HCEC 1CT (cell line): ENCODE data around the gene SP140.
"Not testable (repeated sequence)": the region's sequence is repeated elsewhere in the genome, so short reads cannot be mapped to it uniquely, and the experiment has no call there.

Experiments used
- DNase-seq: peaks from one replicate; pipeline ENCODE4 v3.0.0-alpha.2; 2017

Gene SP140

DNA sequence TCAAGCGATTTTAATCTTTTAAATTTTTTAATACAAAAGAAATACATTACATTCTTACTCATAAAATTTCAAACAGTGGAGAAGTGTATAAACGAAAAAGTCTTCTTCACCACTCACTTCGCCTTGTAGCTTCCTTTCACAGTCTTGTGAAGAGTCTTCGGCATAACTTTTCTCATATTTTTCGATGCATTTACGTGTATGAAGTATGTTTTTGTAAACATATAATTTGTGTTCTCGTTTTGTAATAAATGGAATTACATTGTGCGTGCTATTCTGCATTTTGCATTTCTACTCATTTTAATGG is 102.6 kb downstream of the SP140 start:
- DNase-seq, result no peak

- DNase-seq, result no peak
Measured at GRCh38 chr2:230329946-230330605, 104.5 kb downstream of the SP140 start.

- DNase-seq, result no peak
Measured at GRCh38 chr2:230330725-230331124, 105.2 kb downstream of the SP140 start.

DNA sequence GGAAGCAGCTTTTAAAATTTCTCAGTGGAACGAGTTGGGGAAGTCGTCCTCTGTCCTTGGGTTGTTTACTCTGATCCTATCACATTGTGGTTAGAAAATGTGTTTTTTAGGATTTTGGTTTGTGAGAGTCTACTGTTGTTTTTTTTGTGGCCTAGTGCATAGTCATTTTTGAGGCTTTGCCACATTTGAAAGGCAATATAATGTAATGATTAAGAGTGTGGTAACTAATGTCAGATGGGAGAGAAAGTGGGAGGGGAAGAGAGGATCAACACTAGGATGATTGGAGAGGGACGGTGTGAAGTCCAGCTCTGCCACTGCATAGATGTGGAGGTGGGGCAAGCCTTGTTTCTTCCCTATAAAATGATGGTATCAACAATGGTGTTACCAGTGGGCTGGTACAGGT is 109.9 kb downstream of the SP140 start:
- no peak for DNase-seq

DNA sequence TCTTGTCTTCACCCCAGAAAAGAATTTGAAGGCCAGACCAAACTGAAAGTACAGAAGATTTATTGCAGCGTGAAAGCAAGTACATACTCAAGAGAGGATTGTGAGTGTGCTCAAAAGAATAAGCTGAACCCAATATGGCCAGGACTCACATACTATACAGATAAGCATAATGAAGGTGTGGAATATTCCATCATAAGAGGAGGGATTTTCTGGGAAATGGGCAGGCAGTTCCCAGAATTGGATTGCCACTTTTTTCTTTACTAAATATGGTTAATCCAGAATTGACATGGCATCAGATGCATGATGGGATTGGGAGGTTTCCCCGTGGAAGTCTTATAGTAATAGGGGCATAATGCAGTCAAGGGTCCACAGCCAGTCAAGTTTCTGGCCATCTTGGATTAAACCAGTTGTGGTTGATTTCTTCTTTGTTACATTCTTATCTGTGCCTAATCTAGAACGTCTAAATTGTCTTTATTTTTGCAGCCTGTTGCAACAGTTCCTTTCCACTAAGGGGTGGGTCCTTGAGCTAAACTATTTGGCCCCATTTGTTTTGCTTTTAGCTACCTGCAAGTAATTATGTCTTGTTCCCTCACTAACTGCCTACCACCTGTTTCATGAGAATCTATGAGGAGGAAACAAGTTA is 110.4 kb downstream of the SP140 start:
- no peak for DNase-seq

DNA sequence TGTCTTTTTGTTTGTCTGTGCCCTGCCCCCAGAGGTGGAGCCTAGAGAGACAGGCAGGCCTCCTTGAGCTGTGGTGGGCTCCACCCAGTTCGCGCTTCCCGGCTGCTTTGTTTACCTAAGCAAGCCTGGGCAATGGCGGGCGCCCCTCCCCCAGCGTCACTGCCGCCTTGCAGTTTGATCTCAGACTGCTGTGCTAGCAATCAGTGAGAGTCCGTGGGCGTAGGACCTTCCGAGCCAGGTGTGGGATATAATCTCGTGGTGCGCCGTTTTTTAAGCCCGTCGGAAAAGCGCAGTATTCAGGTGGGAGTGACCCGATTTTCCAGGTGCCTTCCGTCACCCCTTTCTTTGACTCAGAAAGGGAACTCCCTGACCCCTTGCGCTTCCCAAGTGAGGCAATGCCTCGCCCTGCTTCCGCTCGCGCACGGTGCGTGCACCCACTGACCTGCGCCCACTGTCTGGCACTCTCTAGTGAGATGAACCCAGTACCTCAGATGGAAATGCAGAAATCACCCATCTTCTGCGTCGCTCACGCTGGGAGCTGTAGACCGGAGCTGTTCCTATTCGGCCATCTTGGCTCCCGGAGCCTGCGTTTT is 116.5 kb downstream of the SP140 start:
- not testable (repeated sequence) for DNase-seq

DNA sequence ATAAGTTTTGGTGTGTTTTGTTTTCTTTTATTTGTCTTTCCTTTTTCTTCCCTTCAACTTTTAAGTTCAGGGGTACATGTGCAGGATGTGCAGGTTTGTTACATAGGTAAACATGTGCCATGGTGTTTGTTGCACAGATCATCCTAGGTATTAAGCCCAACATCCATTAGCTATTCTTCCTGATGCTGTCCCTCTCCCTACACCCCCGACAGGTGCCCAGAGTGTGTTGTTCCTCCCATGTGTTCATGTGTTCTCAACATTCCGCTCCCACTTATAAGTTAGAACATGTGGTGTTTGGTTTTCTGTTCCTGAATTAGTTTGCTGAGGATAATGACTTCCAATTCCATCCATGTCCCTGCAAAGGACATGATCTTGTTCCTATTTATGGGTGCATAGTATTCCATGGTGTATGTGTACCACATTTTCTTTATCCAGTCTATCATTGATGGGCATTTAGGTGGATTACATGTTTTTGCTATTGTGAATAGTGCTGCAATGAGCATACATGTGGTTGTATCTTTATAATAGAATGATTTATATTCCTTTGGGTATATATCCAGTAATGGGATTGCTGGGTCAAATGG is 117.6 kb downstream of the SP140 start:
- not testable (repeated sequence) for DNase-seq

DNA sequence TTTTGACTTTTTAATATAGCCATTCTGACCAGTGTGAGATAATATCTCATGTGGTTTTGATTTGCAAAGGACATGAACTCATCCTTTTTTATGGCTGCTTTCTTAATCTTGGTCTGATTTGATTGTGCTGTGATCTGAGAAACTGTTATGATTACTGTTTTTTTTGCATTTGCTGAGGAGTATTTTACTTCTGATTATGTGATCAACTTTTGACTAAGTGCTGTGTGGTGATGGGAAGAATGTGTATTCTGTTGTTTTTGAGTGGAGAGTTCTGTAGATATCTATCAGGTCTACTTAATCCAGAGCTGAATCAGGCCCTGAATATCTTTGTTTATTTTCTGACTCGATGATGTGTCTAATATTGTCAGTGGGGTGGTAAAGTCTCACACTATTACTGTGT is 118.2 kb downstream of the SP140 start:
- peak; percentile 5 for DNase-seq

- DNase-seq, result no peak
Measured at GRCh38 chr2:230346465-230346864, 120.9 kb downstream of the SP140 start.

DNA sequence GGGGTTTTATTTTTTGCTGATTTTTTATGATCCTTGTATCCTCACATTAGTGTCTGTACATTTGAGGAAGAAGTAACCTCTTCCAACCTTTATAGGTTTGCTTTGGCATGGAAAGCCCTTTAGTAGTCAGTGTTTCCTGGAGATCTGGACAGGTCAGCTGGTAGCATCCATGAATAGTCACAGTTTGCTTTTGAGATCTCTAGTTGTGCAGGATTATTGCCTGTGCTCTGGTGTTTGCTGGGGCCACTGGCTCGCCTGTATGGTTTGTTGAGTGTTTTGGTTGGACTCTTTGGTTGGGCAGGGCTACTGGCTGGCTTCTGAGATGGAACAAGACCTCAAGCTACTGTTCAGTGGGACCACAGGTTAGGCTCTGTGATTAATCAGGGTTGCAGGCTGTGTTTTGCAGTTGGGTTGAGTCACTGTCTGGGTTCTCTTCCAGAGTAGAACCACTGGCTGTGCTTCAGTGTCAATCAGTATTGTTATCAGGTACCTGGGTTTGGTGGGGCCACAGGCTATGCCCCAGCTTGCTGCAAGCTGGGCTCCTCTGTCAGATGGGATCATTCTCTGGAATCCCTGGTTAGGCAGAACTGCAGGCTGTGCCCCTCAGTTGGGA is 121.5 kb downstream of the SP140 start:
- peak; percentile 7 for DNase-seq

GRCh38 chr2:230347659-230348305 is 122.2 kb downstream of the SP140 start:
- DNase-seq, result no peak

GRCh38 chr2:230348787-230349186 is 123.3 kb downstream of the SP140 start:
- DNase-seq, result no peak

- DNase-seq, result no peak
Measured at GRCh38 chr2:230356084-230356483, 130.5 kb downstream of the SP140 start.

- DNase-seq, result peak; percentile 58
Measured at GRCh38 chr2:230358305-230358704, 132.8 kb downstream of the SP140 start.

GRCh38 chr2:230360028-230360427 is 134.5 kb downstream of the SP140 start:
- DNase-seq, result no peak

DNA sequence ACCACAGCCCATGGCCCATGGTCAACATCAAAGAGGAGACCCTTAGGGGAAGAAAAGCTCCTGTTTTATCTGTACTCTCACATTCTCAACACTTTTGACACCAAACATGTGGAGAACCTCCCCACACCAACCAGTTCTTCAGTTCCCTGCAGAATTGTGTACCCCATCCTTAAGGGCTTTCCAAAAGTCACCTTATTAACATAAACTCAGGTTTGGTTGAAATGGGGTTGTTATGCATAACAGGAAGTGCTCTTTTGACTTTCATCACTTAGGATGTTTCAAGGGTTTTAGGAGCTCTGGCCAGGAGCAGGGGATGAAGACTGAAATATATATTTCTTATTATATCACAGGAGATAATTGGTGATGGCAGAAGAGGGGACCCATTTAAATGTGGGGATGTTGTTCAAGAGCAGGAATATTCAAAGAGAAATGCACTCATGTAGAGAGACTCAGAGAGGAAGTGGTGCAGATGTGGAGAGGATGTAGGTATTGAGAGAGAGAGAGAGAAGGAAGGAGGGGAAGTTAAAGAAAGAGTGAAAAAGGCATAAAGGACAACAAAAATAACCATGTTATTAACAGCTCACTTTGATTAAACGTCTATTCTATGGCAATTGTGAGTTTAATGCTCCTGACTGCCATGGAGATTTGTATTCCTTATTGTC is 136.6 kb downstream of the SP140 start:
- no peak for DNase-seq
